ENCODE measurements around the gene PLEKHG1.

PLEKHG1 gene

GRCh38 chr6:150599199-150600009, at the start of gene PLEKHG1:
Gene PLEKHG1, plus strand, starts transcription at chr6:150599885. Its CDS starts 133,797 bp downstream, at chr6:150733682.
- no peak for DNase-seq

- no peak for DNase-seq
Observed at GRCh38 chr6:150550244-150550643, 49.4 kb upstream of the PLEKHG1 start.

DNA sequence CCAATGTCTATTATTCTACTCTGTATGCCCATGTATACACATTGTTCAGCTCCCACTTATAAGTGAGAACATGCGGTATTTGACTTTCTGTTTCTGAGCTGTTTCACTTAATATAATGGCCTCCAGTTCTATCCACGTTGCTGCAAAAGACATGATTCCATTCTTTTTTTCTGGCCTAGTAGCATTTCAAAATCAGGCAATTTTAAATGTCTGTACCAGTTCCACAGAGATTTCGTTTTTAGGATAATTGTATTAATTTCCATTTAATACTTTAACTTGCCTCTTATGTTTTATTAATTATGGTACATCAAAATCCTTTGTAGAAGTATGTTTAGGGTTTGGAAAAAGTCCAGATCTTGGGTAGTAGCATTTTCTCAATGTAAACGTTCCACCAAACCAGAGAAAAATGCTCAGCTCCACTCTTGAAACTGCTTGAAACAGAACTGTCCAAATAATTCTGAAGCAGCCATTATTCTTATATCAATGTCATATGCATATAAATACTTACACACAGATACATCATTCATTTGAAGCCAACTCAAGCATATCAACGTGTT, 42.6 kb upstream of the PLEKHG1 start:
- no peak for DNase-seq

DNA sequence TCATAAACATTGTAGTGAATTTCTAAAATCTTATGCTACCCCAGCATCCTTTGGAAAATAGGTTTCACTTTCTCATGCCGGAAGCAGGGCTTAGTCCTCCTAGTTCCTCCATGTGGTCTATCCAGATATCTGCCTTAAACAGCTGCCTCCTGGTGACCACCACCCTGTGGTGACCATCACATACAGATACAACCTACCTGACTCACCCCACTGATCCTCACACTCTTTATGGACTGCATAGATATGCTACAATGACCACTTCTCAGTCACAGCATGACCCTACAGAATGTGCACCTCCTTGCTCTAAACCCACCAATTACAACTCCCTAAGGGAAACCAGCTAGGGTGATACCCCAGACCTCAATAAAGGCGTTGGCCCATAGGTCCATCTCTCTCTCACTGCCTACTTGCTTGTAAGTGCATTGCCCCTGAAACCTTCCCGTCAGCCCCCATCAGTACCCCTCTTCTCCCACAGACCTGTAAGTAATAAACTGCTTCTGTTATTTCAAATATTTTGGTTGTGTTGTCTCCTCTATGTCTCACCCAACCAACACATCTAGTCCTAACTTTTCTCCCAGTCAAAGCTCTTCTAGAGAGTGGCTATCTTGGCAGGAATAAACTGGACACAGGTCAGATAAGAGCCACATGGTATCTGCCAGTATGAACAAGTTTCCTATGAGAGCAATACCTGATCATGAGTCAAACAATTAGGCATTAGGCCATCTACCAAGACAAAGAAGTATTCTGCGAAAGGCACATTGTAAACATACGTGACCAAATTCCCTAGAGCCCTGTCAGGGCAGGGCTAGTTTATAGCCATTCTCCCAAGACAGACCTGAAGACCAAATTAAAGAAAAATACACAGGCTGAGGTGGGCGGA, 39.4 kb upstream of the PLEKHG1 start:
- no peak for DNase-seq

GRCh38 chr6:150560884-150561219, 38.8 kb upstream of the PLEKHG1 start:
- no peak for DNase-seq

DNA sequence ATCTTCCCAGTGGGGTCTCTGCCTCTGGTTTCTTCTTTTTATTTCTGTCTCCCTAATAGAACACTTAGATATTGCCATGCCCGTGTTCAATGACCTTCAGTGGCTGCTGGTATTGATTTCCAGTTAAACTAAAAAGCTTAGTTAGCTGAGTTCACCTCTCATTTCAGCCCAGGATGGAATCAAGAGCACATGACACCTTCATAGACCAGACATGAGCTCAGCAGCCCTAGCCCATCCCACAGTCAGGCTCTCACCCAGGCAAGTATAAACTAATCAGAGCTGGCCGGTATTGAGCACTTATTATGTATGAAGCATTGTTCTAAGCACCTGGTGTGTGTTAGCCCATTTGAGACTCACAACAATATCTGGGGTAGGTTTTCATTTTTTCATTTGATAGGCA, 33.7 kb upstream of the PLEKHG1 start:
- DNase-seq = no peak

- DNase-seq = no peak
Observed at GRCh38 chr6:150566486-150566885, 33.2 kb upstream of the PLEKHG1 start.

- DNase-seq = no peak
Observed at GRCh38 chr6:150567380-150567779, 32.3 kb upstream of the PLEKHG1 start.

DNA sequence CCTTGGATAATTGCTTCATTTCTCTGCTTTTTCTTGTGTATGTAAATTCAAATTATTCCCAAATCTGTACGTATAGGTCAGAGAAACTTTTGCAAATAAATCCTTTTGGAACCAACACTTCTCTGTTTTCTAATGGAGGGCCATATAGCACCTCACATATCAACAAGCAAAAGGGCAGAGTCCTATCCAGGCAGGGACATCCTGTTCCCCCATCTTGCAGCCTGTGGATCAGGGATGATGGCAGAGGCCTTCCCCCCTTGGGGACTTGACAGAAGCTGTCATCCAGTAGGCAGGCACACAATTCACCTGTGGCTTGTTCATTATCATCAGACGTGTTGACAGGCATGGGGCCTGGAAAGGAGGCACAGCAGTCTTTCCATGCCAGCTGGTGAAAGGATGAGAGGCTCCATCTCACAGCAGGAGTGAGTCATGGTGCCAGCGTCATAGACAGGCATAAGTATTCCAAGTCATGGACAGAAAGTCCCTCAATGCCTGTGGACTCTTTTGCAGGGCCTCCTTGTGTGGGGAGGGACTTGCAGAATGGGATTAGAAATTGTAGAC, 31.8 kb upstream of the PLEKHG1 start:
- DNase-seq = no peak

GRCh38 chr6:150568560-150568959, 31.1 kb upstream of the PLEKHG1 start:
- no peak for DNase-seq

DNA sequence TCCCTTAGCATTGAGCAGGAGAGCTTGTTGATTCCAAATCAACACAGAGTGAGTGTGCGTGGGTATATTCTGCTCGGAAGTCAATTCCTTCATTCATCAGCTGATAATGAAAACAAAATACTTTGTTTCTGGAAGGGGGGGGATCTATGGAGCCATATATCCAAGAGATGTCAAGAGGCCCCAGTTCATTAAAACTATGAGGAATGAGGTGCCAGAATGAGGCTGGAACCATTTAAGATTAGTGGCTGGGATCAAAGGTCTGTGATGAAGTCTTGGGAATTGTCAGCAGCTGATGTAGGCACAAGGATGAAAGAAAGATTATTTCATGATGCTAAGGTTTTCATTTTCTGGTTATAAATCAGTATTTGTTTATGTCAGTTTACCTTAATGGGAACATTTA, 30.5 kb upstream of the PLEKHG1 start:
- DNase-seq = no peak

- DNase-seq = no peak
Observed at GRCh38 chr6:150573041-150573681, 26.5 kb upstream of the PLEKHG1 start.

DNA sequence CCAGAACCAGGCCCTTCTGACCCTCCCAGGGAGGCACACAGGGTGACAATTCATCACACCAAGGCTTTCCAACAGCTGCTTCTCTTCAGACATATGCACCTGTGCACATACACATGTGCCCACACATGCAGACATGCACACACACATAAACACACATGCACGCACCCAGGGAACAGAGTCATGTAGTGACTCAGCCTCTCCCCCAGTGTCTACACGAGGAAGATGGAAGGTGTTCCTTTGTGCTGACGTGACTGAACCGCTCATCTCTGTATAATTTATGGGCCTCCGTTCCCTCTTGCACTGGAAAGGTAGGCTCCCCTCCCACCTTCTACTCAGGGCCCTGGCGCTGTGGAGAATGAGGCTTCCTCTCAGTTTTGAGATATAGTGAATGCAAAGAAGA, 23.8 kb upstream of the PLEKHG1 start:
- DNase-seq = no peak

- no peak for DNase-seq
Observed at GRCh38 chr6:150576651-150577226, 22.9 kb upstream of the PLEKHG1 start.

GRCh38 chr6:150579611-150580010, 20.1 kb upstream of the PLEKHG1 start:
- DNase-seq = no peak

GRCh38 chr6:150580489-150580888, 19.2 kb upstream of the PLEKHG1 start:
- no peak for DNase-seq

DNA sequence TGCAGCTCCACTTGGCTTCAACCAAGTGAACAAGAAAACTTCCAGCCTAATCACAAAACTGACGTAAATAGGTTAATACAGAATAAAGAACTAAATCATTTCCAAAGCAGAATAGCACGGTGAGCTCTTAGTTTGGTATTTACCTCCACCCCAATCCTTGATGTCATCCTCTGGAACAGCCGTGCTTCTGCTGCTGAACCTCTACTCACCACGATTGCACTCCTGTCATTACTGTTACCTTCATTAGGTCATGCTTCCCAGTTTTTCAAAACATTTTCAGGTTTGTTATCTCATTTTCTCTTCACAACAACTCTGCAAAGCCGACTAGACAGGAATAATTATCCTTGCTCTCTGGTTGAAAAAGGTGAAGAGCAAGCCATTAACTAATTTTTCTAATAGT, 15.6 kb upstream of the PLEKHG1 start:
- DNase-seq = no peak

DNA sequence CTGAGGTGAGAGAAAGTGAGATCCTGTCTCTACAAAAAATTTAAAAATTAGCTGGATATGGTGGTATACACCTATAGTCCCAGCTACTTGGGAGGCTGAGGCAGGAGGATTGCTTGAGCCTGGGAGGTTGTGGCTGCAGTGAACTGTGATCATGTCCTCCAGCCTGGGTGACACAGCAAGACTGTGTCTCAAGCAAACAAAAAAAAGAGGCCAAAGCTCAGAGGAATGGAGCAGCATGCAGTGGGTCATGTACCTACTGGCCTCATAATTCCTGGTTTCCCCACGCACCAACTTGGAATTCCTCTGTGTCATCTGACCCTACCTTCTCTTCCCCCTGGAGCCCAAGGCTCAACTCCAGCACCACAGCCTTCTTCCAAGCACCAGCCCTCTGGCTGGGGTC, 15.1 kb upstream of the PLEKHG1 start:
- DNase-seq = no peak

- no peak for DNase-seq
Observed at GRCh38 chr6:150586850-150587359, 12.8 kb upstream of the PLEKHG1 start.

- DNase-seq = no peak
Observed at GRCh38 chr6:150587637-150588036, 12.0 kb upstream of the PLEKHG1 start.

GRCh38 chr6:150588888-150589499, 10.7 kb upstream of the PLEKHG1 start:
- no peak for DNase-seq

- no peak for DNase-seq
Observed at GRCh38 chr6:150589852-150590251, 9.8 kb upstream of the PLEKHG1 start.

All from NCI-H446 treated with DMSO at 0.1 percent for 48 hours (cell line).